ENCODE results near the gene TPX2.
A peak's percentile ranks its signal among the peaks of the same experiment; 100 is the strongest.
"Not testable (repeated sequence)": the region's sequence is repeated elsewhere in the genome, so short reads cannot be mapped to it uniquely, and the experiment has no call there.

Gene TPX2

DNA sequence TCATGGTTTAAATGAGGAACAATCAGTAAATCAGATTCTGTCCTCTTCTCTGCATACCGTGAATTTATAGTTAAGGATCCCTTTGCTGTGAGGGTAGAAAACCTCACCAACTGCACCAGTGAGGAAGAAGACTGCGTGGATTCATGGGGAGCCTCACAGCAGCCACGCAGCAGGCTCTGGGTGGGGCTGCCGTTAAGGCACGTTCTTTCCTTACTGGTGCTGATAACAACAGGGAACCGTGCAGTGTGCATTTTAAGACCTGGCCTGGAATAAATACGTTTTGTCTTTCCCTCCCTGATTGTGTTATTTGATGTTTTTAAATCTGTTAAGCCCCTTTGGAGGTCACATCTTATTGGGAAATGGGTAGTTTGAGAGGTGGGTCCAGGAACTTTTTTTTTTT, 62.4 kb downstream of the TPX2 start:
- in situ Hi-C loops (cut with HindIII; ENCODE audit: low pct_ligation_motif_present, low pct_unique_long_range_greater_than_20kb, low sequenced_read_pairs): no loop called here
- no peak for DNase-seq

DNA sequence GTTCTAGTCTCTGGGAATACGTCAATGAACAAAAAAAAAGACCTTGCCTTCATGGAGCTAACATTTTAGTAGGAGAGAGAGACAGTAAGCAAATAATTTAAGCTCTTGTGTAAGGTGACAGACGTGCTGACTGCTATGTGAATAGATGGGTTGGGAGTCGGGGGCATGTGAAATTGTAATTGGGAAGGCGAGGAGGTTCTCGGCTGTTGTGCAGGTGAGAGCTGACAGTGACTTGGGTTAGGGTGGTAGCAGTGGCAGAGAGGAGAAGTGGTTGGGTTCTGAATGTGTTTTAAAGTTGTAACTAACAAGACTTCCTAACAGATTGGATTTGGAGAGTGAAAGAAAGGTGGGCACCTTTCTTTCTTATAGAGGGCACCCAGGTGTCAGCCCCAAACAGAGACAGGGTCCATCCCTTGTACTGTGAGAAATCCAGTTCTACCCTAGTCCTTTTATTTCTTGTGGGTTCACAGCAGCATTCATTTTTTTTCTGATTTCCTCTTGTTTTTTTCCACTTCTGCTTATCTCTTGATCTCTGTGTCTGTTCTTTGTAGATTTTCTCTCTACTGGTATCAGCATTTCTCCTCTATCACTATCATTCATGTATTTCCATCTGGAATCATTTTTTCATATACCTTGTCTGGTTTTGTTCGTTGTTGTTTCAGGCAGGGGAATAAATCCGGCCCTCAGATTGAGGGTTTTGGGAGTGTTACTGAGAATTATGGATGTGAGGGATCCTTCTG, 64.6 kb downstream of the TPX2 start:
- DNase-seq: no peak
- in situ Hi-C loops (cut with HindIII; ENCODE audit: low pct_ligation_motif_present, low pct_unique_long_range_greater_than_20kb, low sequenced_read_pairs): no loop called here

DNA sequence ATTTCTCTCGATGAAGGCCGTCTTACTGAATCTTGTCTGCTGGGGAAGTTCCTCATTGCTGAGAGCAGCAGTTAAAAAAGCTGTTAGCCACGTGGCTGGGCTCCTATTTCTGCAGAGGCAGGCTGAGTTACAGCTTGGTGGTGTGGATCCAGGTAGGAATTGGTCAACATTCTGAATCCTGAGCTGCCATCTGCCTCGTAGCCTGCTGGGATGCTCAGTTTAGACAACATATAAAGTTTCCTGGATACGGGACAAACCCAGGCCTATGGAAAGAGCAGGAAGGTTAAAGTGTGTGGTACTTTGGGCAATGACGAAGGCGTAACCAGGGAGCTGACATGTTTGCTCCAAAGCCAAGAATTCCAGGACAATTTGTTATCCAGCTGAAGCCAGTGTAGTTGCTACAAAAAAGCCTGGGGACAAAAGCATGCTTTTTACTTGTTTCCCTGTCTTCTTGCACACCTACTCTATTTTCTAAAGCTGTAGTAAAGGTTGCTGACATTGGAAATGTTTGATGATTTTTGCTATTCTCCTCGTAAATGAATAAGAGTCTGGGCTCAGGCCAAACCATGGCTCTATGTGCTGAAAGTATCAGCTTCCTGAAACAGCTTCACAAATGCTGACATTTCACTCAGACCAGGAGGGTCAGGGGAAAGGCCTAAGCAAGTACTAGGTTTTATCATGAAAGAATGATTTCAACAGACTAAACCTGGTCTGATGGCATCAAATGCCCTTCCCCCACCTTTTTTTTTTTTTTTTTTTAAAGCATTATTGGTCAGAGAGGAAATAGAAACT, 67.7 kb downstream of the TPX2 start:
- DNase-seq: no peak
- in situ Hi-C loops (cut with HindIII; ENCODE audit: low pct_ligation_motif_present, low pct_unique_long_range_greater_than_20kb, low sequenced_read_pairs): no loop called here

DNA sequence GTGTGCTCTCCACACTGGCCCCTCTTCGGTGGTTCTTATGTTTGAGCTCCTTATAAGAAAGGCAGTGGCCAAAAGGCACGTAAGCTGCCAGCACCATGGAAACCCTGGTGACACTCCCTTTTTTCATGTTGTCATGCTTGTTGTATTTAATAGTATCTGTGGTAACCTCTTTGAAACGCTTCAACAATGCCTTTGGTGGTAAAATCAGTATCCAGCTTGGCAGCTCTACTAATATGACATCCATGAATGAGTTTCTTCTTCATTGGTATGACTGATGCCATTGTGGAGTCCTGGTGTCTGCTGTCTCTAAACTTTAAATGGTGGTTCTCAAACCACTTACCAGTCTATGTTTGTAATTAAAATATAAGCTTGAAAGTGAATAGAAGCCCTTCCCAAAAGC, 69.4 kb downstream of the TPX2 start:
- DNase-seq: no peak
- in situ Hi-C loops (cut with HindIII; ENCODE audit: low pct_ligation_motif_present, low pct_unique_long_range_greater_than_20kb, low sequenced_read_pairs): no loop called here

DNA sequence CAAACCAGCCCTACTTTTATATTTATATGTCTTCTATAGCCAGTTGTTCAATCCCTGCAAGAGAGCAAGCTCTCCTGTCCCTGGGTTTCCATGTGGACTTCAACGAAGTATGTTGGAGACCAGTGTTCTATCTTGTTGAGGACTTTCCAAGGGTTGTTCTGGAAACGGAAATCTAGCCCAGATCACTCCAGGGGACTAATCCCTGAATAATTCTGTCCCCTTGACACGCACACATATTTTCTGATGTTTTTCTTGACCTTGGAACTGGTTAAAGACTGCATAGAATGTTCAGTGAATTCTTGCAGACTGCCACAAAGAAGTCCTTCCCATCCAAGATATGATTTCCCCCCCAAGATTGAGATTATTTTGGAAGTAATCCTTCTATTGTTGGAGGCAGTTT, 70.6 kb downstream of the TPX2 start:
- DNase-seq: no peak
- in situ Hi-C loops (cut with HindIII; ENCODE audit: low pct_ligation_motif_present, low pct_unique_long_range_greater_than_20kb, low sequenced_read_pairs): no loop called here

DNA sequence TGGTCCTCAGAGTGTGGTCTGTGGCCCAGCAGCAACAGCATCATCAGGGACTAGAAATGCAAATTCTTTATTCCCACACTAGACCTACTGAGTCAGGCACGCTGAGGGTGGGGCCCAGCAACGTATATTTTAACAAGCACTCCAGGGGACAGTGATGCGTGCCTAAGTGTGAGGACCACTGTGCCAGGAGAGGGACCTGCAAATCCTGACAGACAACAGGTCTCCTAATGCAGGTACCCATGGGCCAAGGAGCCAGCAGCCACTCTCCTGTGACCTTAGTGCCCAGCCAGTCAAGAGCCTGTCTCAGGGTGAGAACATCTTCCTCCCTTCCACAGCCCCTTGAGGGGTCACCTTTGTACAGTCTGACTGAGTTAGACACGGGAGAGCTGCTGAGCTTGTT, 72.1 kb downstream of the TPX2 start:
- DNase-seq: no peak
- in situ Hi-C loops (cut with HindIII; ENCODE audit: low pct_ligation_motif_present, low pct_unique_long_range_greater_than_20kb, low sequenced_read_pairs): no loop called here

DNA sequence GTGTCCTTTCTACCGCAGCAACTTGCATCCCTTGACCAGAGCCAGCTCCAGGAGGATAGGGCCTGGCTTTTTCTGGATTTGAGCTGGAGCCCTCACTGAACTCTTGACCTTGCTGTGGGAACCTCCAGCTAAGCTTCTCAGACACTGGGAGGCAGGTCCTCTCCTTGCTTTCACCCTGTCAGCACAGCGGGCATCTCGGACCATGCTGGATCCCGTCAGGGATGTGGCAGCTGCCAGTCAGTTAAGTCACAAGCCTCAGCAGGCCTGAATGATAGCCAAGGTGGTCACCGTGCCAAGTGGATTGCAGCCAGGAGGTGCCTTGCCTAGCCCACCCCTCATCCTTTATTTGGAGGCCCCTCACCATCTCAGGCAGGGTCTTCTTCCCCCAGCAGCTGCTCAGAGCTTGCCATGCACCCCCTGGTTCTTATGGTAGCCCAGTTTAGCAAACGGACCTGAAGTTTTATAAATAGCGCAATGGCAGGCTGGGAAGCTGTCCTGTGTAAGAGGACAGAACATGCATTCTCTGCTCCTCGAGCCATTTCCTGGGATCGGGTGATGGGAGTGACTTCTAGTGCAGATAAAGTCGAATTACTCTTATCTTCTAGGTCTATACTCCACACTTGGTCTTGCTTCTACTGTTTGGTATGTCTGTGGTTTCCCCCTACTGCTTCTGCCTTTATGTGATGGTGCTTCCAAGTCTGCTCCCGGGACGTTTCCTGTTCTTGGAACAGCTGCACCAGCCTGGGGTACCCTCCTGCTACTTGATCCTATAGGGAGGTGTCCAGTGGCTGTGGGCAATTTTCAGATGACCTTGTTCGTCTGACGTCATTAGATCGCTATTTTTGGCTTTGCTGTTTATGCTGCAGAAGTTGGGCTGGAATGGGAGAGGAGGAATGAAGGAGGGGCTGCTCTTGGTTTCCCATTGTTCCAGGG, 73.0 kb downstream of the TPX2 start:
- DNase-seq: no peak
- in situ Hi-C loops (cut with HindIII; ENCODE audit: low pct_ligation_motif_present, low pct_unique_long_range_greater_than_20kb, low sequenced_read_pairs): no loop called here

DNA sequence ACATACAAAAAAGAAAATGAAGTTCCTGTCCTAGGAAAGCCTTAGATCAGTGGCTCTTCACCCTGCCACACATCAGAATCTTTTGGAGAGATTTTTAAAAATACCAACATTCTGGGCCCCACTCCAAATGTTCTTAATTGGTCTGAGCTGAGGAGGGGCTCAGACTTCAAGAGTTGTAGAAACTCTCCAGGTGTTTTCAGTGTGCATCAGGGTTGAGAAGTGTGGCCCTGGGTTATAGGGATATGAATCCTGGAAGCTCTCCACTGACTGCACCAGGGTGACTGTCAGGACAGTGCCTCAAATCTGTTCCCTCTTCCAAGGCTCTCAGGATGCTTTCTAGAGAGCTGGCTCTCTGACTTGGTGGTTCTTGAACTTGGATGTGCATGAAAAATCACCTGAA, 74.5 kb downstream of the TPX2 start:
- in situ Hi-C loops (cut with HindIII; ENCODE audit: low pct_ligation_motif_present, low pct_unique_long_range_greater_than_20kb, low sequenced_read_pairs): no loop called here
- DNase-seq: no peak

DNA sequence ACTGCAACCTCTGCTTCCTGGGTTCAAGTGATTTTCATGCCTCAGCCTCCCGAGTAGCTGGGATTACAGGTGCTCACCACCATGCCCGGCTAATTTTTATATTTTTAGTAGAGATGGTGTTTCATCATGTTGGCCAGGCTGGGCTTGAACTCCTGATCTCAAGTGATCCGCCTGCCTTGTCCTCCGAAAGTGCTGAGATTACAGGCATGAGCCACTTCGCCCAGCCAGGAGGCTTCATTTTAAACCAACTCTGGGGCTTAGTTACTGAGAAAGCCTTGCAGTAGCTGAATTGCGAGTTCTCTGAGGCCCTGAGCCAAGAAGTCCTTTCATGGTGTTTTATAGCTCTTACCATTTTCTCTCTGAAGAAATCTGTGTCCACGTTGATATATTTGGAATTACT, 75.1 kb downstream of the TPX2 start:
- in situ Hi-C loops (cut with HindIII; ENCODE audit: low pct_ligation_motif_present, low pct_unique_long_range_greater_than_20kb, low sequenced_read_pairs); DNase-seq: not testable (repeated sequence)

DNA sequence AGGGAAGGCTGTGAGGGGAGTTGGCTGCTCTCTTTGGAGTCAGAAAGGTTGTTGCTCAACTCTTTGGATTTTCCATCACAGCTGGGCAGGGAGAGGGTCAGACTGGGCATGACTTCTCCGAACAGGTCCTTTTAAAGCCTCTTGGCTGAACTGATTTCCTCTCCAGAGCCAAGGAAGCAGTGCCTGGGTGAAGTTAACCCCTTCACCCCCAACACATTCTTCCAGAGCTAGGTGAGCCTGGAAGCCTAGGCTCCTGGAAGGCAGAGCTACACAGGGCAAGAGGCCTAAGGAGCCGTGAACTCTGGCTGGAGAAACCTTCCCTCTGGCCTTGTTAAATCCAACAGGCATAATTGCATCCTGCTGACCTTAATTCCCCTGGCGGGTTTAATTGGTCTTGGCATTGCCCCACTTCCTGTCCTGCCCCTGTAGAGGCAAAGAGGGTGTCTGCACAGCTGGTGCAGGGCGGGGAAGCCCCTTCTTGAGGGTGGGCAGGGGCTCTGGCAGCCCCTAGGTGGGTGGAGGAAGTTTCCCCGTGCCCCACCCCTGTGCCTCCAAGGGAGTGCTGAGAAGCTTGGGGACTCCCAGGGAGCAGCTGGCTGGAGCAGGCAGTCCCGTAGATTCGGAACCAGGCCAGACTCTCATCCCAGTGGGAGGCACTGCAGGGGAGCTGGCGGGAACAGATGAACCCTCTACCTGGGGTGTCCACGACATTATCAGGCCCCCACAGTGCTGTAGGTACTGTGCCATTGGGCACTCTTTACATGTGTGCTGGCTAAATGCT, 76.5 kb downstream of the TPX2 start:
- in situ Hi-C loops (cut with HindIII; ENCODE audit: low pct_ligation_motif_present, low pct_unique_long_range_greater_than_20kb, low sequenced_read_pairs): no loop called here
- no peak for DNase-seq

DNA sequence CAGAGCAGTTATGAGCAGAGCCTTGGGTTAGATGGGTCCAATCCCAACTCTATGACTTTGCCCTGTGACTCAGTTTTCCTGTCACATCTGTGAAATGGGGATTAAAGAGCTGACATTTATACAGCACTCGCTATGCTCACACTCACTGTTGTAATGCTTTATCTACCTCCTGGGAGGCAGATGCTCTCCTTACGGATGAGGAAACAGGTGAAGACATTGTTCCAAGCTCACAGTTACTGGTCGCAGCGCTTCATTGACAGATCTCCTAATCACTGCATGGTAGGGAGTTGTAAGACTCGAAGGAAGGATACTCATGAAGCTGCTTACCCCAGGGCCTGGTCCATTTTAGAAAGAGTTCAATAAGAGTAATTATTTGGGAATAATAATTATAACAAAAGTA, 77.1 kb downstream of the TPX2 start:
- in situ Hi-C loops (cut with HindIII; ENCODE audit: low pct_ligation_motif_present, low pct_unique_long_range_greater_than_20kb, low sequenced_read_pairs): no loop called here
- DNase-seq: no peak

DNA sequence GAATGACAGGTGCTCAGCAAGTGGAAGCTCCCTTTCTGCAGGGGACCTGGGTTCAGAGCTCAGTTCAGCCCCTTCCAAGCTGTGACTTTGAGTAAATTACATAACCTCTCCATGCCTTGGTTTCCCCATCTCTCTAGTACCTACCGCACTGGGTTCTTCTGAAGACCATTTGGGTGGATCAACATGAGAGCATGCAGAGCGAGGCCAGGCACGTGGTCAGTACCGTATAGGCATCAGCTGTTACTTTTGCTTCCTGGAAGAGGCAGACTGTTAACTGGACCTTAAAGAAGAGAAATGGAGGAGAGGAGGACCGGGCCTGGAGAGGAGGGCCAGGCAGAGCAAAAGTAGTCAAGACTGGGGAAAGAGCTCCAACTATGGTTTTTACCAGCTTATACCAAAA, 78.4 kb downstream of the TPX2 start:
- no peak for DNase-seq
- in situ Hi-C loops (cut with HindIII; ENCODE audit: low pct_ligation_motif_present, low pct_unique_long_range_greater_than_20kb, low sequenced_read_pairs): no loop called here

DNA sequence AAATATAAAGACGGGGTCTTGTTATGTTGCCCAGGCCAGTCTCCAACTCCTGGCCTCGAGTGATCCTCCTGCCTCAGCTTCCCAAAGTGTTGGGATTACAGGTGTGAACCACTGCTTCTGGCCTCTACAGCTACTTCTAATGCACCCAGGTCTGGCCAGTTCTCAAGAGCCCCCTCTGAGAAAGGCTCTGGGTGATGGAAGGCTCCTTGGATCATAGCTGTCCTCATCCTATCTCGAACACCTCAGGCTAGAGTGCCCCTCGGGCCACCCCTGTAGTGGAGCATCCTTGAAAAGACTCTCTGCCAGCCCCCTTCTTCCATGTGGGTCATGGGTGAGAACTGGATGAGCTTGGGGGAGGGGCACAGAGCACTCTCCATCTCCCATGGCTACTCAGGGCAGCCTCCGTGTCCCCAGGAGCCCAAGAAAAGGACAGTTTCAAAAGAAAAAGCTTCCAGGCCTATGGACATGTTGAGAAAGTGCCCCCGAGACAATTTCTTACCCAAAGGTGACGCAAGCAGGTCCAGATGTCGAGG, 79.4 kb downstream of the TPX2 start:
- no peak for DNase-seq
- in situ Hi-C loops (cut with HindIII; ENCODE audit: low pct_ligation_motif_present, low pct_unique_long_range_greater_than_20kb, low sequenced_read_pairs): no loop called here

DNA sequence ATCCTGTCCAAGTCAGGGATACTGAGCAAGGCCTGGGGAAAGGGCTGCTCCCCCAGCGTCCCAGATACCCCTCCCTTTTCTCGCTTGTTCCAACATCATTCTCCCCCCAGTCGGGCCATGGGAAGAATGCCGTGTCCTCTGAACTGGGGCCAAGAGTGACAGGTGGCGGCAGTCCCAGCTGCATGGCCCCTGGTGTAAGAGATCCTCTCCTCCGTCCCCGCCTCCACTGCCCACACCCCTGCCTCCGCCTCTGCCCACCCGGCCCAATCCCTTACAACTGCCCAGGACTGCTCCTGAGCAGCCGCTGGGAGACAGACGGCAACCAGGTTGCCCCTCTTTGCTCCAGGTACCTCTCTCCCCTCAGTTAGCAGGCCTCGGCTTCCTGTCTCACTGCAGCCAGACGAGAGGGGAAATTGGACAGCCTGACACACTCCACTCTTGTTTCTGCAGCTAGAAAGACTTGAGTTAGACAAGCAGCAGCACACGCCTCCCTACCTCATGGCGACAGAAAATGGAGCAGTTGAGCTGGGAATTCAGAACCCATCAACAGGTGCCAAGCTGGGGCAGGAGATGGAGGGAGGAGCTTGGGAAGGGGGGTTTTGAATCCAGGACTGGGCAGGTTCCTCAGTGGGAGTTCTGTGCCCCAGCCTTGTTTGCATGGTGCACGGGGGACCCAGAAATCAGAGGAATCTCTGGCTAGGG, 80.1 kb downstream of the TPX2 start, which contains the start of gene MYLK2:
Gene MYLK2 (plus strand): TSS at position 274 of the 702 bp plus-strand sequence. CDS start 225 bp downstream, at position 499.
- in situ Hi-C loops (cut with HindIII; ENCODE audit: low pct_ligation_motif_present, low pct_unique_long_range_greater_than_20kb, low sequenced_read_pairs): no loop called here
- no peak for DNase-seq

DNA sequence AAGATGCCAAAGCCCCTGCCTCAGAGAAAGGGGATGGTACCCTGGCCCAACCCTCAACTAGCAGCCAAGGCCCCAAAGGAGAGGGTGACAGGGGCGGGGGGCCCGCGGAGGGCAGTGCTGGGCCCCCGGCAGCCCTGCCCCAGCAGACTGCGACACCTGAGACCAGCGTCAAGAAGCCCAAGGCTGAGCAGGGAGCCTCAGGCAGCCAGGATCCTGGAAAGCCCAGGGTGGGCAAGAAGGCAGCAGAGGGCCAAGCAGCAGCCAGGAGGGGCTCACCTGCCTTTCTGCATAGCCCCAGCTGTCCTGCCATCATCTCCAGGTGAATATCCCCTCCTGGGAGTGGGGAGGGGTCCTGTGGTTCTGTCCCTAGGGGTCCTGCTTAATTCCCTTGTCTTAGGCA, 81.1 kb downstream of the TPX2 start:
- in situ Hi-C loops (cut with HindIII; ENCODE audit: low pct_ligation_motif_present, low pct_unique_long_range_greater_than_20kb, low sequenced_read_pairs): no loop called here
- DNase-seq: no peak

DNA sequence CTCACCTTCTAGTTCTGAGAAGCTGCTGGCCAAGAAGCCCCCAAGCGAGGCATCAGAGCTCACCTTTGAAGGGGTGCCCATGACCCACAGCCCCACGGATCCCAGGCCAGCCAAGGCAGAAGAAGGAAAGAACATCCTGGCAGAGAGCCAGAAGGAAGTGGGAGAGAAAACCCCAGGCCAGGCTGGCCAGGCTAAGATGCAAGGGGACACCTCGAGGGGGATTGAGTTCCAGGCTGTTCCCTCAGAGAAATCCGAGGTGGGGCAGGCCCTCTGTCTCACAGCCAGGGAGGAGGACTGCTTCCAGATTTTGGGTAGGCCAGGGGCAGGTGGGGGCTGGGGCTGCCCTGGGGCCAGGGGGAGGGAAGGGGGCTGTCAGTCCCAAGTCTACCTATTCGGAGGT, 82.3 kb downstream of the TPX2 start:
- DNase-seq: no peak
- in situ Hi-C loops (cut with HindIII; ENCODE audit: low pct_ligation_motif_present, low pct_unique_long_range_greater_than_20kb, low sequenced_read_pairs): no loop called here

DNA sequence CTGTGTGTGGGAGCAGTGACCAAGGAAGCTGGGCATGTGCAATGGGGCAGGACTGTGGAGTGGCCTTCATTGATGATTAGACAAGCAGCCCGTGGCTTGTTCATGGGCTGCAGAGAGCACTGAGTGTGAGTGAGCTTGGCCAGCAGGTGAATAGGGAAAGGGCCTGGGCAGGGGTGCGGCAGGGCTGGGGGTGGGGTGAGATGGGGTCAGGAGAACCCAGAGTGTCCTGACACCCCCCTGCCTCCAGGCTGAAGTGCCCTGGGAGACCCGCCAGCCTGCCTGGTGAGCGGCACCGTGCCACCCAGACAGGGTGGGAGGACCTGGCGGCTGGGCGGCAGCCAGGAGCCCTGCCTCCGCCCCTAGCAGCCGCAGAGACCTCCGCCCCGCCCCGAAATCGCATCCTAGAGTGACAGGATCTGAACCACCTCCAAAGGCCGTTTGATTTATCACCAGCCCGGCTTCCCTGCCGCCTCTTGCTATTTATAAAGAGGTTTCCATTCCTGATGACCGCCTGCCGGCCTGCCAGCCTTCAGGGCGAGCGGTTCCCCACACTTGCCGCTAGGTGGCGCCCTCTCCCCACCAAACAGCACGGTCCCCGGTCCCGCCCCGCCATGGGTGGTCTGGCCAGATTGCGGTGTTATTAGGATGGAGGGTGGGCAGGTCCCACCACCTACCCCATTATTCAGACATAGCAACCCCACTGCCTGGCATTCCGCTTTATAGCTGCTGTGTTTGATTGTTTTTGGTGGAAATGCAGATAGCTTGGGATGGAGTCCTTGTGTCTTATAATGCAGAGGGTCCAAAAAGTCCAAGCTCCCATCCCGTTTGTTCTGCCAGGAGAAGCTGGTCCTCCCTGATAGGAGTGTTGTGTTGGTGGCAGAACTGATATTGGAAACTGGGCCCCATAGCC, 83.6 kb downstream of the TPX2 start:
- peak; percentile 80 for DNase-seq
- in situ Hi-C loops (cut with HindIII; ENCODE audit: low pct_ligation_motif_present, low pct_unique_long_range_greater_than_20kb, low sequenced_read_pairs): no loop called here
